DND-41 (cell line): ENCODE data around the gene KASH5.
A peak's percentile ranks its signal among the peaks of the same experiment; 100 is the strongest.

Experiments
- ATAC-seq: fragments of 200-7000 bp; cut with Tn5 transposase; 3 replicates; pipeline ENCODE4 v1.9.1; 2021; ENCODE audit warnings: low read depth; ENCODE audit not compliant: insufficient read depth
- DNase-seq: peaks from one replicate; pipeline ENCODE4 v3.0.0-alpha.2; 2020
- H2AFZ ChIP-seq: 2 replicates; pipeline ENCODE4 v1.6.0; 2012; ENCODE audit warnings: low read depth, low read length
- H3K27ac ChIP-seq: 2 replicates; pipeline ENCODE4 v1.5.1; 2012; ENCODE audit warnings: low read length, inconsistent platforms
- H3K27me3 ChIP-seq: fragments of 200-600 bp; sonication (generic); 2 replicates; pipeline ENCODE4 v1.6.0; 2012; ENCODE audit warnings: low read length, mild to moderate bottlenecking, inconsistent platforms; ENCODE audit not compliant: insufficient read depth, poor library complexity
- H3K36me3 ChIP-seq: 2 replicates; pipeline ENCODE4 v1.5.1; 2012; ENCODE audit warnings: low read length, inconsistent platforms; ENCODE audit not compliant: insufficient read depth
- H3K4me1 ChIP-seq: 2 replicates; pipeline ENCODE4 v1.5.1; 2012; ENCODE audit warnings: mild to moderate bottlenecking, low read length; ENCODE audit not compliant: insufficient read depth
- H3K4me2 ChIP-seq: 2 replicates; pipeline ENCODE4 v1.6.0; 2012; ENCODE audit warnings: mild to moderate bottlenecking, moderate library complexity, low read length, inconsistent platforms; ENCODE audit not compliant: insufficient read depth
- H3K4me3 ChIP-seq, 2 experiments: fragments of 200-600 bp in 1 of 2; shearing (Covaris generic) in 1 of 2; 2 replicates each; pipeline ENCODE4 v1.5.1; 2012 to 2016; ENCODE audit warnings: inconsistent platforms in 2 of 2, low read length in 2 of 2, mild to moderate bottlenecking in 2 of 2, low read depth in 1 of 2, moderate library complexity in 1 of 2
- H3K79me2 ChIP-seq: 2 replicates; pipeline ENCODE4 v1.6.0; 2012; ENCODE audit warnings: low read length, inconsistent platforms; ENCODE audit not compliant: insufficient read depth
- H3K9ac ChIP-seq: 2 replicates; pipeline ENCODE4 v1.6.0; 2012; ENCODE audit warnings: low read depth, mild to moderate bottlenecking, inconsistent platforms, low read length, moderate library complexity
- H3K9me3 ChIP-seq: 2 replicates; pipeline ENCODE4 v1.5.1; 2012; ENCODE audit warnings: low read length, moderate library complexity, mild to moderate bottlenecking, inconsistent platforms; ENCODE audit not compliant: insufficient read depth, severe bottlenecking
- H4K20me1 ChIP-seq: 2 replicates; pipeline ENCODE4 v1.6.0; 2012; ENCODE audit warnings: low read length; ENCODE audit not compliant: insufficient read depth
- CTCF ChIP-seq: IDR thresholded peaks from 2 replicates; pipeline ENCODE4 v1.5.1; 2012; ENCODE audit warnings: borderline replicate concordance, low read length, moderate library complexity, mild to moderate bottlenecking; ENCODE audit not compliant: poor library complexity, severe bottlenecking; ENCODE audit errors: extremely low read depth
- EZH2 ChIP-seq: IDR thresholded peaks from 3 replicates; pipeline ENCODE4 v1.6.1; 2012; ENCODE audit warnings: borderline replicate concordance, low read depth, mild to moderate bottlenecking, moderate library complexity, low read length, inconsistent platforms; ENCODE audit not compliant: severe bottlenecking

The KASH5 gene

GRCh38 chr19:49434907-49435583 lies 47.0 kb downstream of the KASH5 start:
- no peaks in the 10 kb centered on the region for H3K4me1 ChIP-seq
- H3K79me2 ChIP-seq = no peaks in the 10 kb centered on the region
- H3K9me3 ChIP-seq = no peaks in the 10 kb centered on the region
- no peak overlapping the region for H3K9ac ChIP-seq
- H3K27me3 ChIP-seq = peaks cover 15% of the 10 kb centered on the region
- ATAC-seq = no peak
- H4K20me1 ChIP-seq = peaks cover 2% of the 10 kb centered on the region; the same call in 1 of the 2 replicates
- no peak overlapping the region for H3K4me2 ChIP-seq
- no peaks in the 10 kb centered on the region for H3K36me3 ChIP-seq
- no peak overlapping the region for H2AFZ ChIP-seq
- no peak for DNase-seq
- no peak overlapping the region for H3K27ac ChIP-seq
- TF ChIP-seq CTCF (no peak), EZH2 (no peak)
- no peak overlapping the region for H3K4me3 ChIP-seq

GRCh38 chr19:49435670-49436069 lies 47.6 kb downstream of the KASH5 start:
- Histone ChIP-seq H3K4me2 (no peak overlapping the region), H3K4me1 (no peaks in the 10 kb centered on the region), H3K4me3 (no peak overlapping the region), H3K9ac (no peak overlapping the region), H3K27me3 (peaks cover 18% of the 10 kb centered on the region), H3K79me2 (no peaks in the 10 kb centered on the region), H3K36me3 (no peaks in the 10 kb centered on the region), H4K20me1 (peaks cover 4% of the 10 kb centered on the region; the same call in 1 of the 2 replicates), H3K27ac (no peak overlapping the region), H3K9me3 (no peaks in the 10 kb centered on the region), H2AFZ (no peak overlapping the region)
- ATAC-seq (no peak), DNase-seq (no peak)
- no peak for TF ChIP-seq CTCF
- TF ChIP-seq EZH2 = no peak

GRCh38 chr19:49436381-49437017 lies 48.5 kb downstream of the KASH5 start:
- Histone ChIP-seq H3K36me3 (no peaks in the 10 kb centered on the region), H3K27me3 (peaks cover 19% of the 10 kb centered on the region), H3K9ac (no peak overlapping the region), H3K4me1 (no peaks in the 10 kb centered on the region), H3K27ac (no peak overlapping the region), H4K20me1 (peaks cover 4% of the 10 kb centered on the region; the same call in 1 of the 2 replicates), H3K4me3 (no peak overlapping the region), H3K79me2 (no peaks in the 10 kb centered on the region), H3K4me2 (no peak overlapping the region), H3K9me3 (no peaks in the 10 kb centered on the region), H2AFZ (no peak overlapping the region)
- ATAC-seq = no peak
- TF ChIP-seq EZH2 = no peak
- TF ChIP-seq CTCF = no peak
- DNase-seq = peak; percentile 32
